Esophagus (tissue), 2 donors: Measurements from ENCODE around the gene CREB5. TPM values are rescaled to one million over a fixed set of nuclear protein-coding genes. Genes with fewer than 3 reads are reported as not detected.

ENCODE experiments used
- H3K27ac ChIP-seq, 2 donors: one replicate each; pipeline ENCODE4 v1.5.1; 2013; ENCODE audit warnings: low read depth in 2 of 2, mild to moderate bottlenecking in 2 of 2, inconsistent platforms in 1 of 2, low read length in 1 of 2, moderate library complexity in 1 of 2
- H3K27me3 ChIP-seq, 2 donors: one replicate each; pipeline ENCODE4 v1.6.1; 2013; ENCODE audit warnings: low read length in 2 of 2, control low read depth in 1 of 2, mild to moderate bottlenecking in 1 of 2; ENCODE audit not compliant: insufficient read depth in 2 of 2, control insufficient read depth in 1 of 2
- H3K36me3 ChIP-seq, 2 donors: one replicate each; pipeline ENCODE4 v1.6.1; 2013; ENCODE audit warnings: low read length in 1 of 2; ENCODE audit not compliant: control insufficient read depth in 2 of 2, insufficient read depth in 2 of 2
- H3K4me1 ChIP-seq, 2 donors: one replicate each; pipeline ENCODE4 v1.6.1; 2013; ENCODE audit warnings: low read length in 1 of 2; ENCODE audit not compliant: control insufficient read depth in 2 of 2, insufficient read depth in 2 of 2
- H3K4me3 ChIP-seq, 2 donors: one replicate each; pipeline ENCODE4 v1.5.1; 2013; ENCODE audit warnings: low read length in 2 of 2, mild to moderate bottlenecking in 2 of 2, low read depth in 1 of 2, moderate library complexity in 1 of 2
- H3K9me3 ChIP-seq, 2 donors: one replicate each; pipeline ENCODE4 v1.6.1; 2013; ENCODE audit warnings: mild to moderate bottlenecking in 2 of 2, low read depth in 1 of 2, low read length in 1 of 2, moderate library complexity in 1 of 2; ENCODE audit not compliant: control insufficient read depth in 2 of 2, insufficient read depth in 1 of 2
- WGBS, 2 donors: extraction: QIAGEN DNeasy Blood & Tissue Kit; methylation state at CpG; one replicate each; pipeline ENCODE4 v1.1.7; 2013; 5-methylcytosine and 5-hydroxymethylcytosine counted together
- polyA plus RNA-seq, 2 donors: library from polyadenylated mRNA; stranded (reverse); fragments of 200-250 nt; gene quantifications; one replicate each; pipeline ENCODE4 v1.2.3, GENCODE V29; 2013
- donor health status: healthy with polysubstance abuse.
- donor health status: Bipolar disorder and iron deficiency.

The CREB5 gene
- polyA plus RNA-seq, 2 donors, result 0.67 to 1.2 TPM

GRCh38 chr7:28530803-28531175 is 118.5 kb downstream of the CREB5 start:
- Histone ChIP-seq H3K27ac (no peak overlapping the region), H3K4me3 (no peak overlapping the region), H3K4me1 (peaks cover 2% of the 10 kb centered on the region in 2 donors), H3K9me3 (no peaks in the 10 kb centered on the region), H3K27me3 (no peaks in the 10 kb centered on the region), H3K36me3 (no peaks in the 10 kb centered on the region)
- WGBS, 2 donors, result 44 to 46% methylated on average over 4 of the region's 4 CpGs

GRCh38 chr7:28531291-28531690 is 119.0 kb downstream of the CREB5 start:
- whole genome bisulfite sequencing, 2 donors, result 80 to 87% methylated on average over 3 of the region's 3 CpGs
- Histone ChIP-seq H3K36me3 (no peaks in the 10 kb centered on the region), H3K9me3 (no peaks in the 10 kb centered on the region), H3K27ac (no peak overlapping the region), H3K4me3 (no peak overlapping the region), H3K27me3 (no peaks in the 10 kb centered on the region), H3K4me1 (peaks cover 2% of the 10 kb centered on the region in 2 donors)

DNA sequence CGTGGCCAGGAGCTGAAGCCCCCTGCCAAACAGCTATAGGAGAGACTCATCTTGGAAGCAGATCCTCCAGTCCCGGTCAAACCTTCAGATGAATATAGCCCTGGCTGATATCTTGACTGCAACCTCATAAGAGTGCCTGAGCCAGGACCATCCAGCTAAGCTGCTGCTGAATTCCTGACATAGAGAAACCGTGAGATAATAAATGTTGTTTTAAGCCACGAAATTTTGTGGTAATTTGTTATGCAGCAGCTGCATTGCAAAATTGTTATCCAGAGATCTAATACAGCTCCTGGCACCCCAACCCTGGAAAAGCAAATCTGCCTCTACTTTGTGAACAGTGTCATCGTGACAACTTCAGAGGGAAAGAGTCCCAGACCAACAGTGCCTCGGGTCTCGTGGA is 119.9 kb downstream of the CREB5 start:
- no peak overlapping the region for H3K4me3 ChIP-seq
- H3K27ac ChIP-seq, result no peak overlapping the region
- H3K9me3 ChIP-seq, result no peaks in the 10 kb centered on the region
- 89 to 90% methylated on average over 7 of the region's 7 CpGs for WGBS, 2 donors
- peaks cover 2% of the 10 kb centered on the region in 2 donors for H3K4me1 ChIP-seq
- no peaks in the 10 kb centered on the region for H3K36me3 ChIP-seq
- no peaks in the 10 kb centered on the region for H3K27me3 ChIP-seq

DNA sequence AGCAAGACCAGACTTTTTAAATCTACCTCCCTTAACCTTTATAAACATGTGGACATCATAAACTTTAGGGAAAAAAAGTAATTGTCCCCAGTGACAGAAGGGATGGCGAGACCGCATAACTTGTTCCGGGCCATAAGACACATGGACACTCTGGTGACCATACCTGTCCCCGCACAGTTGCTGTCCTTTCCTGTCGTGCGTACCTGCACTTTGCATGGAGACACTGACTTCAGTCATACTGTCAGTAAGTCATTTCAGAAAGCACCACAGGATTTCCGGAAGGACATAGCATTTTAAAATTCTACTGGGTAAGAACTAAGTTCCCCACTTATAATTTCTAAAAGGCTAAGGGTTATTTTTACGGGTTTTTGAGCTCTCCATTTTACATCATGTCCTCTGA is 120.9 kb downstream of the CREB5 start:
- Histone ChIP-seq H3K27me3 (no peaks in the 10 kb centered on the region), H3K4me3 (no peak overlapping the region), H3K9me3 (no peaks in the 10 kb centered on the region), H3K36me3 (no peaks in the 10 kb centered on the region), H3K27ac (no peak overlapping the region), H3K4me1 (peaks cover 2% of the 10 kb centered on the region in 2 donors)
- 89 to 93% methylated on average over 8 of the region's 8 CpGs for WGBS, 2 donors

GRCh38 chr7:28533731-28534531 is 121.6 kb downstream of the CREB5 start:
- H3K4me1 ChIP-seq, result peaks cover 2% of the 10 kb centered on the region in 2 donors
- no peaks in the 10 kb centered on the region for H3K36me3 ChIP-seq
- H3K27me3 ChIP-seq, result no peaks in the 10 kb centered on the region
- no peaks in the 10 kb centered on the region for H3K9me3 ChIP-seq
- WGBS, 2 donors, result 18 to 28% methylated on average over 6 of the region's 6 CpGs
- H3K4me3 ChIP-seq, result no peak overlapping the region
- H3K27ac ChIP-seq, result no peak overlapping the region

DNA sequence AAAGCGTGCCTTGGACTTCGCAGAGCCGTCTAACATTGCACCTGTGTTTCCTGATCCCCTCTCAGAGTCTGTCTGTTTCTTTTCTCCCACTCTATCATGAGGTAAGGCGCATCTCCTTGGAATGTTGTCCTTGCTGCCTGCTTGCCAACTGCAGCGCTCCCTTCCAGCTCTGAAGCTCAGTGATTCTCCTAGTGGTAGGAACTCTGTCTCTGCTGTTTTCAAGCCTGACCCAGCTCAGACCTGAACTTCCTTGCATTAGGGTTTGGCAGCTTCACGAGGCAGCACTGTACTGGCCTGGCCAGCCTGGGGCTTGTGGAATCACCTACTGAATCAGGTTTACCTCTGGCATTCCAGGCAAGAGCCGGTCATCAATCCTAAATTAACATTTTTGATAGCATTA is 123.9 kb downstream of the CREB5 start:
- 58 to 64% methylated on average over 7 of the region's 7 CpGs for WGBS, 2 donors

GRCh38 chr7:28539289-28539981 is 127.1 kb downstream of the CREB5 start:
- Histone ChIP-seq H3K4me1 (no peaks in the 10 kb centered on the region), H3K4me3 (no peak overlapping the region), H3K27me3 (no peaks in the 10 kb centered on the region), H3K9me3 (no peaks in the 10 kb centered on the region), H3K27ac (no peak overlapping the region), H3K36me3 (no peaks in the 10 kb centered on the region)
- WGBS, 2 donors, result 80 to 83% methylated on average over 3 of the region's 3 CpGs

More for the DNA sequence above, 123.9 kb downstream of the CREB5 start:
- no peak overlapping the region for H3K4me3 ChIP-seq
- H3K36me3 ChIP-seq, result no peaks in the 10 kb centered on the region
- no peaks in the 10 kb centered on the region for H3K27me3 ChIP-seq
- no peak overlapping the region for H3K27ac ChIP-seq
- no peaks in the 10 kb centered on the region for H3K9me3 ChIP-seq
- H3K4me1 ChIP-seq, result peaks cover 0 to 2% of the 10 kb centered on the region in 2 donors

- WGBS, 2 donors, result 45 to 69% methylated on average over 3 of the region's 3 CpGs
- no peaks in the 10 kb centered on the region for H3K4me1 ChIP-seq
- H3K27ac ChIP-seq, result no peak overlapping the region
- no peaks in the 10 kb centered on the region for H3K9me3 ChIP-seq
- H3K36me3 ChIP-seq, result no peaks in the 10 kb centered on the region
- no peak overlapping the region for H3K4me3 ChIP-seq
- H3K27me3 ChIP-seq, result no peaks in the 10 kb centered on the region
These were observed 130.1 kb downstream of the CREB5 start for GRCh38 chr7:28542410-28542809.

DNA sequence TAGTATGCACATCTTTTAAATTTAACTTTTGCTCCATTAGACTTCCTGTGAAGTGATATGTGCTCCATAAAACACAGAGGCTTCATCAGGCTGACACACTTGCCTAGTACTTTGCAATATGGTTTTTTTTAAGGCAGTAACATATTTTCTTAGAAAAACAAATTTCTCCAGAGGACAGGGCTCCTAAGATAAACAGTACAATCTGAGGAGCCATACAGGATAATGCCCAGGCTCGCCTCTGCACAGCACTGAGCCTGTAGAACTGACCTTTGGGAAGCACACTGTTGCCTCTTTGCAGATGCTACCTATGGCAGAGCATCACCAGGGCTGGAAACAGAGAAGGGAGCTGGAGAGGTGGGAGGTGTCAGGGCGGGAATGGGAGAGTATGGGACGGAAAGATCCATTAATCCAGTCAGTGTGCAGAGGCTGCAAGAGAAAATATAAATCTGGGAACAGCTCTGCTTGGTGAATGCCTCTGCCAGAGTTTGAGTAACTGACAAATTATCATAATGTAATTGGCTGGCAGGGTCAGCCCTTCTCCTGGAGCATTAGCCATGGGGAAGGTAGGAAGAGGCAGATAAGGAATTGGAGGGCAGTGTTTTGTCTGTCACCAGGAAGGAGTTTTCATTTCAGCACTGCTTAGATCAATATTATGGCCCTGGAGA is 132.3 kb downstream of the CREB5 start:
- H3K27me3 ChIP-seq, result no peaks in the 10 kb centered on the region
- WGBS, 2 donors, result 39 to 57% methylated on average over 3 of the region's 3 CpGs
- no peaks in the 10 kb centered on the region for H3K9me3 ChIP-seq
- no peak overlapping the region for H3K4me3 ChIP-seq
- no peaks in the 10 kb centered on the region for H3K4me1 ChIP-seq
- H3K27ac ChIP-seq, result no peak overlapping the region
- no peaks in the 10 kb centered on the region for H3K36me3 ChIP-seq
